Muscle layer of duodenum (tissue), 2 donors: Measurements from ENCODE around the gene FAM219A.
A peak's percentile ranks its signal among the peaks of the same experiment; 100 is the strongest.

ENCODE experiments used
- H3K27ac ChIP-seq: one replicate; pipeline ENCODE4 v1.7.0; 2013; ENCODE audit warnings: mild to moderate bottlenecking, low read length
- H3K27me3 ChIP-seq: one replicate; pipeline ENCODE4 v1.7.0; 2013; ENCODE audit warnings: low read depth, mild to moderate bottlenecking, control low read depth, low read length
- H3K36me3 ChIP-seq, 2 donors: one replicate each; pipeline ENCODE4 v1.7.0; 2013; ENCODE audit warnings: low read length in 2 of 2, control low read depth in 1 of 2, mild to moderate bottlenecking in 1 of 2; ENCODE audit not compliant: insufficient read depth in 2 of 2, control insufficient read depth in 1 of 2
- H3K4me1 ChIP-seq, 2 donors: one replicate each; pipeline ENCODE4 v1.7.0; 2013; ENCODE audit warnings: low read length in 2 of 2, mild to moderate bottlenecking in 2 of 2, control low read depth in 1 of 2, moderate library complexity in 1 of 2; ENCODE audit not compliant: insufficient read depth in 2 of 2, control insufficient read depth in 1 of 2
- H3K4me3 ChIP-seq, 2 donors: one replicate each; pipeline ENCODE4 v1.7.0; 2013; ENCODE audit warnings: low read length in 2 of 2, low read depth in 1 of 2, mild to moderate bottlenecking in 1 of 2
- H3K9me3 ChIP-seq, 2 donors: one replicate each; pipeline ENCODE4 v1.7.0; 2013; ENCODE audit warnings: low read length in 2 of 2, control low read depth in 1 of 2, mild to moderate bottlenecking in 1 of 2; ENCODE audit not compliant: control insufficient read depth in 1 of 2
- donor health status: healthy.

Gene FAM219A

GRCh38 chr9:34458013-34458958 lies at the start of gene FAM219A, which contains the start of gene DNAI1:
Gene FAM219A (minus strand): TSS chr9:34458570. CDS start chr9:34458263, 307 bp downstream.
Gene DNAI1 (plus strand): TSS chr9:34458805. CDS start chr9:34459006, 201 bp downstream.
- no peaks in the 10 kb centered on the region for H3K9me3 ChIP-seq
- H3K4me3 ChIP-seq: peak within 1 kb of the TSS; percentile 74 to 86
- H3K36me3 ChIP-seq: no peaks in the 10 kb centered on the region
- no peaks in the 10 kb centered on the region for H3K27me3 ChIP-seq
- peaks cover 7 to 23% of the 10 kb centered on the region in 2 donors for H3K4me1 ChIP-seq
- H3K27ac ChIP-seq: peak within 1 kb of the TSS; percentile 62

GRCh38 chr9:34507966-34508365 lies 49.6 kb upstream of the FAM219A start:
- H3K4me1 ChIP-seq: peaks cover 0 to 2% of the 10 kb centered on the region in 2 donors
- no peak overlapping the region for H3K27ac ChIP-seq
- no peaks in the 10 kb centered on the region for H3K27me3 ChIP-seq
- H3K4me3 ChIP-seq: no peak overlapping the region
- no peaks in the 10 kb centered on the region for H3K9me3 ChIP-seq
- H3K36me3 ChIP-seq: no peaks in the 10 kb centered on the region

- Histone ChIP-seq H3K4me3 (no peak overlapping the region), H3K27me3 (no peaks in the 10 kb centered on the region), H3K4me1 (peaks cover 0 to 6% of the 10 kb centered on the region in 2 donors), H3K9me3 (no peaks in the 10 kb centered on the region), H3K27ac (no peak overlapping the region), H3K36me3 (no peaks in the 10 kb centered on the region)
Observed at GRCh38 chr9:34507556-34507955, 49.2 kb upstream of the FAM219A start.

GRCh38 chr9:34506623-34507022 lies 48.3 kb upstream of the FAM219A start:
- H3K27ac ChIP-seq: no peak overlapping the region
- no peaks in the 10 kb centered on the region for H3K27me3 ChIP-seq
- peaks cover 0 to 15% of the 10 kb centered on the region in 2 donors for H3K4me1 ChIP-seq
- no peak overlapping the region for H3K4me3 ChIP-seq
- H3K9me3 ChIP-seq: no peaks in the 10 kb centered on the region
- H3K36me3 ChIP-seq: no peaks in the 10 kb centered on the region

GRCh38 chr9:34505370-34506120 lies 47.2 kb upstream of the FAM219A start:
- Histone ChIP-seq H3K4me3 (no peak overlapping the region), H3K36me3 (no peaks in the 10 kb centered on the region), H3K27ac (no peak overlapping the region), H3K4me1 (peaks cover 0 to 23% of the 10 kb centered on the region in 2 donors), H3K9me3 (no peaks in the 10 kb centered on the region), H3K27me3 (no peaks in the 10 kb centered on the region)

- Histone ChIP-seq H3K27ac (no peak overlapping the region), H3K4me1 (peaks cover 0 to 23% of the 10 kb centered on the region in 2 donors), H3K27me3 (no peaks in the 10 kb centered on the region), H3K36me3 (no peaks in the 10 kb centered on the region), H3K4me3 (no peak overlapping the region), H3K9me3 (no peaks in the 10 kb centered on the region)
Observed at GRCh38 chr9:34503406-34503805, 45.0 kb upstream of the FAM219A start.

GRCh38 chr9:34502891-34503290 lies 44.5 kb upstream of the FAM219A start:
- Histone ChIP-seq H3K4me1 (peaks cover 0 to 23% of the 10 kb centered on the region in 2 donors), H3K9me3 (no peaks in the 10 kb centered on the region), H3K4me3 (no peak overlapping the region), H3K27me3 (no peaks in the 10 kb centered on the region), H3K36me3 (no peaks in the 10 kb centered on the region), H3K27ac (no peak overlapping the region)

GRCh38 chr9:34502471-34502870 lies 44.1 kb upstream of the FAM219A start:
- Histone ChIP-seq H3K27me3 (no peaks in the 10 kb centered on the region), H3K4me1 (peaks cover 0 to 23% of the 10 kb centered on the region in 2 donors), H3K27ac (no peak overlapping the region), H3K36me3 (no peaks in the 10 kb centered on the region), H3K4me3 (no peak overlapping the region), H3K9me3 (no peaks in the 10 kb centered on the region)

GRCh38 chr9:34501889-34502425 lies 43.6 kb upstream of the FAM219A start:
- Histone ChIP-seq H3K4me3 (no peak overlapping the region), H3K36me3 (no peaks in the 10 kb centered on the region), H3K9me3 (no peaks in the 10 kb centered on the region), H3K4me1 (peaks cover 0 to 23% of the 10 kb centered on the region in 2 donors), H3K27me3 (no peaks in the 10 kb centered on the region), H3K27ac (no peak overlapping the region)

- no peak overlapping the region for H3K27ac ChIP-seq
- H3K9me3 ChIP-seq: no peaks in the 10 kb centered on the region
- no peaks in the 10 kb centered on the region for H3K27me3 ChIP-seq
- H3K4me1 ChIP-seq: peaks cover 0 to 23% of the 10 kb centered on the region in 2 donors
- H3K36me3 ChIP-seq: no peaks in the 10 kb centered on the region
- H3K4me3 ChIP-seq: no peak overlapping the region
Observed at GRCh38 chr9:34501372-34501771, 43.0 kb upstream of the FAM219A start.
